ENCODE results near the gene RBM39. TPM values are rescaled to one million over a fixed set of nuclear protein-coding genes. Genes with fewer than 3 reads are reported as not detected.
"Not testable (repeated sequence)": the region's sequence is repeated elsewhere in the genome, so short reads cannot be mapped to it uniquely, and the experiment has no call there.

Gene RBM39
- total RNA-seq, 4 donors from 2014 or later: 410 to 504 (median 446) TPM

- no peak overlapping the region for H3K4me3 ChIP-seq
- H3K36me3 ChIP-seq: peaks cover 0 to 62% (median 4%) of the 10 kb centered on the region in 3 donors
- 72 to 78% methylated on average over 2 of the region's 2 CpGs for WGBS, 2 donors
- H3K27me3 ChIP-seq: no peaks in the 10 kb centered on the region
- no peak overlapping the region for H3K27ac ChIP-seq
- H3K4me1 ChIP-seq: peaks cover 0 to 23% (median 14%) of the 10 kb centered on the region in 4 donors
- DNase-seq (ENCODE audit: low spot score in 2 of 2): no peak
- TF ChIP-seq CTCF (IDR thresholded peaks at IDR 0.05): no peak
- no peak for TF ChIP-seq POLR2A (IDR thresholded peaks at IDR 0.05)
- no peak for TF ChIP-seq EP300 (IDR thresholded peaks at IDR 0.05)
- H3K9me3 ChIP-seq: no peaks in the 10 kb centered on the region
These were observed 46.8 kb downstream of the RBM39 start for GRCh38 chr20:35695245-35695749.

- WGBS, 2 donors: 81 to 83% methylated on average over 4 of the region's 4 CpGs
- DNase-seq (ENCODE audit: low spot score in 2 of 2): no peak
- Histone ChIP-seq H3K27ac (no peak overlapping the region), H3K4me3 (no peak overlapping the region), H3K36me3 (peaks cover 0 to 96% (median 4%) of the 10 kb centered on the region in 3 donors), H3K27me3 (no peaks in the 10 kb centered on the region), H3K4me1 (no peaks in the 10 kb centered on the region), H3K9me3 (no peaks in the 10 kb centered on the region)
- no peak for TF ChIP-seq EP300 (IDR thresholded peaks at IDR 0.05)
- TF ChIP-seq CTCF (IDR thresholded peaks at IDR 0.05): no peak
- TF ChIP-seq POLR2A (IDR thresholded peaks at IDR 0.05): no peak
These were observed 51.8 kb downstream of the RBM39 start for GRCh38 chr20:35690265-35690664.

- DNase-seq (ENCODE audit: low spot score in 2 of 2); H3K4me1 ChIP-seq; H3K4me3 ChIP-seq; H3K27ac ChIP-seq; H3K27me3 ChIP-seq; H3K9me3 ChIP-seq: not testable (repeated sequence)
- WGBS, 2 donors: 89 to 92% methylated on average over 11 of the region's 11 CpGs
- peaks cover 0 to 94% (median 2%) of the 10 kb centered on the region in 3 donors for H3K36me3 ChIP-seq
These were observed 55.2 kb downstream of the RBM39 start for GRCh38 chr20:35686872-35687271.

- H3K36me3 ChIP-seq: peaks cover 0 to 93% (median 0%) of the 10 kb centered on the region in 3 donors
- H3K27ac ChIP-seq; H3K9me3 ChIP-seq; H3K4me3 ChIP-seq; DNase-seq (ENCODE audit: low spot score in 2 of 2); H3K4me1 ChIP-seq; H3K27me3 ChIP-seq: not testable (repeated sequence)
- WGBS, 2 donors: 91 to 92% methylated on average over 9 of the region's 9 CpGs
These were observed 56.7 kb downstream of the RBM39 start for GRCh38 chr20:35685368-35685767.

GRCh38 chr20:35681960-35682359 lies 60.1 kb downstream of the RBM39 start:
- Histone ChIP-seq H3K4me1 (no peaks in the 10 kb centered on the region), H3K27me3 (no peaks in the 10 kb centered on the region), H3K9me3 (no peaks in the 10 kb centered on the region), H3K36me3 (peaks cover 0 to 90% (median 5%) of the 10 kb centered on the region in 3 donors), H3K4me3 (no peak overlapping the region), H3K27ac (no peak overlapping the region)
- no peak for DNase-seq (ENCODE audit: low spot score in 2 of 2)
- TF ChIP-seq CTCF (IDR thresholded peaks at IDR 0.05): no peak
- TF ChIP-seq EP300 (IDR thresholded peaks at IDR 0.05): no peak
- no peak for TF ChIP-seq POLR2A (IDR thresholded peaks at IDR 0.05)
- 96 to 98% methylated on average over 1 of the region's 1 CpG for whole genome bisulfite sequencing, 2 donors

- no peak for DNase-seq (ENCODE audit: low spot score in 2 of 2)
- H3K36me3 ChIP-seq: peaks cover 0 to 89% (median 5%) of the 10 kb centered on the region in 3 donors
- 72 to 75% methylated on average over 4 of the region's 4 CpGs for WGBS, 2 donors
These were observed 61.4 kb downstream of the RBM39 start for GRCh38 chr20:35680452-35681183.

More at GRCh38 chr20:35680452-35681183, 61.4 kb downstream of the RBM39 start:
- no peak for TF ChIP-seq EP300 (IDR thresholded peaks at IDR 0.05)
- TF ChIP-seq POLR2A (IDR thresholded peaks at IDR 0.05): no peak
- no peak for TF ChIP-seq CTCF (IDR thresholded peaks at IDR 0.05)
- Histone ChIP-seq H3K4me3 (no peak overlapping the region), H3K4me1 (no peaks in the 10 kb centered on the region), H3K9me3 (no peaks in the 10 kb centered on the region), H3K27me3 (no peaks in the 10 kb centered on the region), H3K27ac (no peak overlapping the region)

Measured in tibial nerve (tissue), 4 donors.